ENCODE results near the gene CDK11B.

CDK11B gene

DNA sequence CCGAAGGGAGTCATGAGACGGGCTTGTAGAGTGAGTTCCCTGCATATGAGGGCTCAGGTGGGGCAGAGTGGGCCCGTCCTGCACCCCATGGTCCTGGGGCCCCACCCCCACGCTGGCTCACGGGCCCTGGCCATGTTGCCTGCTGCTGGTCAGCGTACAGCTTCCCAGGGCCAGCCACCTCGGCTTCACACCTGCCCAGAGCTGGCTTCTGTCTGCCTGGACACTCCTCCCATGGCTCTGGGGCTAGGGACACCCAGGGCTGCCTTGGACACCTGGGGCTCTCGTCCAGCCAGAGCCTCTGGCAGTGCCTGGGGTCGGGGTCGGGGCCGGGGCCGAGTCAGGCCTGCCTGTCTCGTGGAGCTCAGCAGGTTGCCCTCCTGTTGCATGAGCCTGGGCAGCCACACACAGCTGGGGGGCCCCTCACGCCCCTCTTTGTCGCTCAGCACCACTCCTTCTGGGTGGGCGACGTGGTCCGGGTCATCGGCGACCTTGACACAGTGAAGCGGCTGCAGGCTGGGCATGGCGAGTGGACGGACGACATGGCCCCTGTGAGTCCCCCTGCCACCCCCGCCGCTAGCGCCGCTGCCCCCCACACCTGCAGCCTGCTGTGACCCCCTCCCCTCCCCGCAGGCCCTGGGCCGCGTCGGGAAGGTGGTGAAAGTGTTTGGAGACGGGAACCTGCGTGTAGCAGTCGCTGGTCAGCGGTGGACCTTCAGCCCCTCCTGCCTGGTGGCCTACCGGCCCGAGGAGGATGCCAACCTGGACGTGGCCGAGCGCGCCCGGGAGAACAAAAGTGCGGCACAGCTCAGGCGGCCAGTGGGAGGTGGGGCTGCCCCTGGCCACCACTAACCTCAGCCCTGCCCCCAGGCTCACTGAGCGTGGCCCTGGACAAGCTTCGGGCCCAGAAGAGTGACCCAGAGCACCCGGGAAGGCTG lies 32.3 kb downstream of the CDK11B start:
- DNase-seq: no peak

DNA sequence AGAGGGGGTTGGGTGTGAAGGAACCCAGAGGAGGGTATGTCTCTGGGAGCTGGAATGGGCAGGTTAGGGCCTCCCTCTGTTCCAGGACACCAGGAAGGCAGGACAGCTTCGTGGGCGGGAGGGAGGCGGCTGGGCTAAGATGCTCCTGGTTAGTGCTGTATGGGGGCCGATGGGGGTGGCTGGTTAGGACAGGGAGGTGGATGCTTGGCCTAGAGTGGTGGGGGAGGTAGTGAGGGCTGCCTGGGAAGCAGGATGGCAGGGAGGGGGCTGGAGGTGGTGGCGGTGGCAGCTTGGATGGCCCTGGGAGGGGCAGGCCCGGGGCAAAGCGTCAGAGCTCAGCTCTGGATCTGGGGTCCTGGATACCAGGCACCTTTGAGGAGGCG lies 33.0 kb downstream of the CDK11B start:
- no peak for DNase-seq

DNA sequence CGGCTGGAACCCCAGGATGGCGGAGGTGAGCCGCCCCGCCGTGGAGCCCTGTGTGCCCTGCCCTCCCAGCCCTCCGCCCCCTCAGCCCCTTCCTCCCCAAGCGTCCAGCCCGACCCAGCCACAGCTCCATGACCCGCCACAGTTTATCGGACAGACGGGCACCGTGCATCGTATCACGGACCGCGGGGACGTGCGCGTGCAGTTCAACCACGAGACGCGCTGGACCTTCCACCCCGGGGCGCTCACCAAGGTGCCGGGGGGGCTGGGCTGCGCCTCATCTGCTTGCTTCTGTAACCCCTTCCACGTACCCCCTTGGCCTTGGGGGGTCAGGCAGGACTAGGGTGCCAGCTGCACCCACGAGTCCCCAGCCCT lies 33.4 kb downstream of the CDK11B start:
- no peak for DNase-seq

DNA sequence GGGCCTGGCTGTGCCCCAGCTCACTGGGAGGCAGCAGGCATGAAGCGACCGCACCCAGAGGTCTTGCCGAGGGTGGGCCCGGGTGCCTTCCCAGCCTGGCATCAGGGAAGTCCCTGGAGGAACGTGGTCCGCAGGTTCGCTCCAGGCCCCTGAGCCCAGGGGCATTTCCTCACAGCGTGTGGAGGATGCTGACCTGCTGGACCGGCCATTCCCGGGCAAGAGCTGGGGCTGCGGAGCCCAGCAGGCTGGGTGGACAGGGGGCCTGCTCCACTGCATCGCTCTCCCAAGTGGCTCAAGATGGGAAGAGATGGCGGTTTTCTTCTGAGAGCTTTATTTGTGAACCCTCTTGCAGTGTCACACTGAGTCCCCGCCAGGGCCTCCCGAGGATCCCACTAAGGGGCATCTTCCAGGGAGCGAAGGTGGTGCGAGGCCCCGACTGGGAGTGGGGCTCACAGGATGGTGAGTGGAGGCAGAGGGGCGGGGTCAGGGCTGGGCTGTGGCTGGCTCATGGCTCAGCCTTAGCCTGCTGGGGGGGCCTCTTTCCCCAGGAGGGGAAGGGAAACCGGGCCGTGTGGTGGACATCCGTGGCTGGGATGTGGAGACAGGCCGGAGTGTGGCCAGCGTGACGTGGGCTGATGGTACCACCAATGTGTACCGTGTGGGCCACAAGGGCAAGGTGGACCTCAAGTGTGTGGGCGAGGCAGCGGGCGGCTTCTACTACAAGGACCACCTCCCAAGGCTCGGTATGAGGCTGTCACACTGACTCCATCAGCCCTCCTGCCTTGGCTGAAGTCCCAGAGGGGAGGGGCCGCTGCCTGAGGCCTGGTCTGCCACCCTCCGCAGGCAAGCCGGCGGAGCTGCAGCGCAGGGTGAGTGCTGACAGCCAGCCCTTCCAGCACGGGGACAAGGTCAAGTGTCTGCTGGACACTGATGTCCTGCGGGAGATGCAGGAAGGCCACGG lies 34.1 kb downstream of the CDK11B start:
- no peak for DNase-seq

DNA sequence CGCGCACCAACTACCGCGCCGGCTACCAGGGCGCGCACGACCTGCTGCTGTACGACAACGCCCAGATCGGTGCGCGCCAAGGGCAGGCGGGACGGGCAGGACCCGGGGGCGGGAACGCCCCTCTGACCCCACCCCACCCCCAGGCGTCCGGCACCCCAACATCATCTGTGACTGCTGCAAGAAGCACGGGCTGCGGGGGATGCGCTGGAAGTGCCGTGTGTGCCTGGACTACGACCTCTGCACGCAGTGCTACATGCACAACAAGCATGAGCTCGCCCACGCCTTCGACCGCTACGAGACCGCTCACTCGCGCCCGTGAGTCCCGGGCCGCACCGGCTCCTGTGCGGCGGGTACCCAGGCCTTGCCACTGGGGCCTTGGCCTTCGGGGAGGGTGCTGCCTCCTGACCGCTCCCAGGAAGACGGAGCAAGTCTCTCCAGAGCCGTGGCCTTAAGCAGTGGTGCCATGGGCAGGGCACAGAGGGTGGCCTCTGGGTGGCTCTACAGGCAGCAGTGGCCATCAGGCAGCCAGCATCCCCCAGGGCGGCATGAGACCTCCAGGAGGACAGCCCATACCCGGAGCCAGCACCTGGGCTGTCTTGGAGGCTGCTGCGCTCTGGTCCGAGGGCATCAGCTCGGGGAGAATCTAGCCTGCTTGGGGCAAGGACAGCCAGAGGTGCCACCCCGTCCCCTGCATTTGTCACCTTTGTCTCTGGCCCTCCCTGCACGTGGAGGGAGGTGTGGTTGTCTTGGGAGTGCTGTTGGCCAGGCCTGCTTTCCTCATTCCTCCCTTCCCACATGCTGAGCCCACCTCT lies 35.0 kb downstream of the CDK11B start:
- DNase-seq: no peak

DNA sequence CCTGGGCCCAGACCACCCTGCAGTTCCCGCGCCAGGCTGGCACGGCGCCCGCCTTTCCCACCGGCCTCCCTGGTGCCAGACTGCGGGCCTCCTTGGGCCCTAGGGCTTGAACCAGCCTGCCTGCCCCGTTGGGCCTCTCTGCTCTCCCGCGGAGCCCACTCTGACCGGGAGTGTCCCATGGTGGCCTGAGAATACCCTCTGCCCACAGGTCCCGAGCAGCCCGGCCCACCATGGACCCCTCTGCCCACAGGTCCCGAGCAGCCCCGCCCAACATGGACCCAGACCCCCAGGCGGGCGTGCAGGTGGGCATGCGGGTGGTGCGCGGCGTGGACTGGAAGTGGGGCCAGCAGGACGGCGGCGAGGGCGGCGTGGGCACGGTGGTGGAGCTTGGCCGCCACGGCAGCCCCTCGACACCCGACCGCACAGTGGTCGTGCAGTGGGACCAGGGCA lies 35.6 kb downstream of the CDK11B start:
- no peak for DNase-seq

DNA sequence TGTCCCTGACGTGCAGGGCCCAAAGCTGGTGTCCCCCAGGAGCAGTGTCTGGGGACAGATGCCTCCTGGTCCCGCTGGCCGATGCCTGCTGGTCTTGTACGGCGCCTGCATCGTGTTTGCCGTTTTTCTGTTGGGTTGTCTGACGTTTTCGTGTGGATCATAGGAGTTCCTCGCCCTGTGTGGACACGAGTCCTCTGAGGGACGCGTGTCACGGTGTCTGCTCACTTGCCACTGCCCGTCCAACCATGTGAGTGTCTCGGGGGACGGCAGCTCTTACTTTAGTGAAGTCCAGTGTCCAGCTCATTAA lies 36.1 kb downstream of the CDK11B start:
- DNase-seq: no peak

DNA sequence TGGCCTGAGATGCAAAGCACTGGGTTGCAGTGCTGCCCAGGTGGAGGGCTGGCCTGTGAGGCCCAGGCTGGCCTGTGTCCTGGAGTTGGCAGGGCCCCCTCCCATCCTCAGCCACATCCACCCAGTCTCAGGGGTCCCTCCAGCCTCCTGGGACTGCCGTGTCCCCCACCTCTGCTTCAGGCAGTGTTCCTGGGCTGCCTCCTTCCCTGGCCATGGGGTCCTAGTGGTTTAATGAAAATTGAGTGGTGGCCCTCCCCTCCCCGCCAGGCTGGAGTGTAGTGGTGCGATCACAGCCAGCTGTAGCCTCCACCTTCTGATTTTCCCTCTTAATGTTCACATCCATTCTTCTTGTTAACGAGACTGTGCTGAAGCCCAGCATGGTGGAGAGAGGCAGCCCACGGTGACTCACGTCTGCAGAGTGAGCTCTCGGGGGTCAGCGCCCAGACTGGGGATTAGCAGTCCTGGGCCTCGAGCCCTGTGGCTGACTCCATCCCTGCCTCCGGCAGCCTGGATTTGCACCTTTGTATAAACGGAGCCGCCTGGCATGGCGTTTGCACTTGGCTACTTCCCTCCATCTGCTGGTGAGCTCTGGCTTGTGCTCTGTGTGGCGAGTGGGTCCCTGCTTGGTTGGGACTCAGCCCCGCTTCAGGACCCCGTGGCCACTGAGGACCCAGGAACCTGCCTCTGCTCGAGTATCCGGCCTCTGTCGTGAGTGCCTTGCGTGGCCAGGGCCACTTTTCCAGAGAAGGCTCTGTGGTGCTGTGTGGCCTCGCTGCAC lies 36.6 kb downstream of the CDK11B start:
- no peak for DNase-seq

DNA sequence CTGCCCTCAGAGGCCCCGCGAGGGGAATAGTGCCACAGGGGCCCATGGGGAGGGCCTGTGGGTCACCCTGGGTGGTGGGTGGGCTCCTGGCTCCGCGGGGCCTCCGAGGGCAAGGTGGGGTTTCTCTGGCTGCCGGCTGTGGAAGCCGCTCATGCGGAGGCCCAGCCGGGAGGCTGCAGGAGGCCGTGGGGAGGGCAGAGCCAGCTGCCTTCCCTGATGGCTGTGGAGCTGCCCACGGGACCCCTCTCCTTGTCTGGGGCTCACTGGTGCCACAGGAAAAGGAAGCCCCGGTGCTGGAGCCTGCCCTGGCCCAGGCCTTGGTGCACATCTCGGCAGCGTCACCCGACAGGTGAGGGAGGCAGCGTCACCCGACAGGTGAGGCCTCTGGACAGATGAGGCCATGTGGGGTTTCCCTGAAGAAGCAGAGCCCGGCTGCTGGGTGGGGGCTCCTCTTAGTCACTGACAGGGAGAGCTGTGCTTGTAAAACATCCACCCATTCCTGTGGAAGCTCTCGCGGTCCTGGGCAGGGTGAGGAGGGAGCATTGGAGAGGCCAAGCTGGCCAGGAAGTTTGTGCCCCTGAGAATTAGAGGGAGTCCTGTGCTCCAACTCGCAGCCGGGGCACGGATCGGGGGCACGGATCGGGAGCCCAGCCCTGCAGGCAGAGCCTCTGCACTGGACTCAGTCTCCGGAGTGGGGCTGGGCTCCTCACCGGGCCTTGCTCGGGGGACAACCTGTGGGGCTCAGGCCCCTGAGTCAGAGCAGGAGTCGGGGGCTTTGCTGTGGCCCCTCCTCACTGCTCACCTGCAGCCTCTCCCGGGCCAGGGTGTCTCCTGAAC lies 37.4 kb downstream of the CDK11B start:
- no peak for DNase-seq

DNA sequence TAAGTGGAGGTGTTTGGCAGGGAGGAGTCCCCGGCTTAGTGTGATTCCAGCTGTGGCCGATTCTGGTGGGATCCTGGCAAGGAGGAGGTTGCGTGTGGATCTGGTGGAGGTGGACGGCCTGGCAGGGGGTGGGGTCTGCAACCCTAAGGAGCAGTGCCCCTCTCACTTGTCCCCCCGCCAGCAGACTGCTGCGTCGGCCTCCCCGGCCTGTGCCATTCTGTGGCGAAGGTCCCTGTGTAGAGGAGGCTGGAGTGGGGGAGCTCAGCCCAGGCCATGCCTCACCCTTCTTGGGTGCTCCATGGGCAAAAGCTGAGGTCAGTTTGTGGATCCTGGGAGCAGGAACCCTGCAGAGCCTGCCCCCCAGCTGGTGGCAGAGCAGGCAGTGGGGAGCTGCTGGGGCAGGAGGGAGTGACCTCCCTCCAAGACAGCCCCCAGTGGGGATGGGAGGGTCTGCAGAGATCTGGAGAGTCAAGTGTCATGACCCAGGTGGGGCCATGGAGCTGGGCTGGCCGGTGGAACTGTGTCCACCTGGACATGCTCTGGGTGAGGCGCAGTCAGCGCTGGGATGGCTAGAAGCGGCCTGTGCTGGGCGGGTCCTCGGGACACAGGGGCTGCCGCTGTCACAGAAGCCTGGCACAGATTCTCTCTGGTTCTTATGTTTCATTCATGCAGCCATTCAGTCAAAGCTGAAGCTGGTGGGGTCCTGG lies 38.2 kb downstream of the CDK11B start:
- no peak for DNase-seq

DNA sequence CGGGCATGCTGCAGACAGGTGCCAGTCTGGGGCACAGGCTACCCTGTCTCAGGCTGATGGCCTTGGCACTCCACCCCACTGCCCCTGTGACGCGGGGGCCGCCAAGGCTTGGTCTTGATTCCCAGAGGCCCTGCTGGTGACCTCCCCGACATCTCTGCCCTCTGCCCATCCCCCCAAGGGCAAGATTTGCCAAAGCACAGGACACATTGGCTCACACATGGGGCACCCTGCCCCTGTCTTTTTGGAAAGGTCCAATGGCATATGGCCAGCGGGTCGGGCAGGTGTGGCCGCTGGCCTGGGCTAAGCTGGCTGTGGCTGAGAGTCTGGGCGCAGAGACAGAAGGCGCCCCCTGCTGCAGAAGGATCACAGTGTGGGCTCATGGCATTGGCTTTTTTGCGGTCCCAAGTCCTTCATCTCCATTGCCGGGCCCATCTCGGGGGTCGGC lies 38.9 kb downstream of the CDK11B start:
- no peak for DNase-seq

DNA sequence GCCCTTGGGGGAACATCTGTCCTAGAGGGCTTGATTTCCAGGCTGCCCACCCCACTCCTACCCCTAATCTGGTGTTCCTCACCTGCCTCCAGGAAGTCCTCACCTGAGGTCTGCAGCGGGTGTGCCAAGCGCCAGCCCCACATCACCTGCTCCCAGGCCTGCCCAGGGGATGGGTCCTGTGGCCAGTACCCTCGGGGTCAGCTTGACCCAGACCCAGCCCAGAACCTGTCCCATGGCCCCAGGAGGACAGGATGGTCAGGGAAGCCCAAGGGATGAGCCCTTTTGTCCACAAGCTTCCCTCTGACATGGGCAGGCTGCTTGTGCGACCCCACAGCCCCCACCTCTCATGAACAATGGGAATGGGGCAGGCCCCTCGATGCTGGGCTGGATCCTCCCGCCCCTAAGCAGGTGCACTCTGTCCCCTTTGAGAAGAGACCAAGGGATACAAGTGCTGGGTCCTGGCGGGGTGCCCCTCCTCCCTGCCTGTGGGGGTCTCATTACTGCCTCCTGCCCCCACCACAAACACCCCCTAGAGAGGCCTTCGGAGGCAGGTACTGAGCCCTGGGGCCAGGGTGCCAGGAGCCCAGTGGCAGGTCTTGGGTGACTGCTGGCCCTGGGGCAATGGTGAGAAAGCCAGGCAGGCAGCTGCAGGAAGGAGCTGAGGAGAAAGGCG lies 40.3 kb downstream of the CDK11B start:
- no peak for DNase-seq

DNA sequence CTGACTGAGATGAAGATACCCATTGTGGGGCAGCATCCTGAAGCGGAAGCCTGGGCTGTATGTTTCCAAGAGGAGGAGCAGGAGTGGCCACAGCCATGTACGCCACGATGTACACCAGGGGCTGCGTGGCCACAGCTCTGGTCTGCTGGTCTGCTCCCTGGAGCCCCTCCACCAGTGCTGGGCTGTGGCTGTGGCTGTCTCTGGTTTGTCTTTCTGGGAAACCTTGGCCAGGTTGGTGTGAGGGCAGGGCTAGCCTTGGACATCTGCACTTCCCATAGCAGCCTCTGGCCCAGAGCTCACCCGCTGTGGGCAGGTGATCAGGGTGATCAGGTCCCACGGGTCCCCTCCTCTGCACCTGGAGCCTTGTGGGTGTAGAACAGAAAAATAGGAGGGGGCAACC lies 40.9 kb downstream of the CDK11B start:
- DNase-seq: no peak

DNA sequence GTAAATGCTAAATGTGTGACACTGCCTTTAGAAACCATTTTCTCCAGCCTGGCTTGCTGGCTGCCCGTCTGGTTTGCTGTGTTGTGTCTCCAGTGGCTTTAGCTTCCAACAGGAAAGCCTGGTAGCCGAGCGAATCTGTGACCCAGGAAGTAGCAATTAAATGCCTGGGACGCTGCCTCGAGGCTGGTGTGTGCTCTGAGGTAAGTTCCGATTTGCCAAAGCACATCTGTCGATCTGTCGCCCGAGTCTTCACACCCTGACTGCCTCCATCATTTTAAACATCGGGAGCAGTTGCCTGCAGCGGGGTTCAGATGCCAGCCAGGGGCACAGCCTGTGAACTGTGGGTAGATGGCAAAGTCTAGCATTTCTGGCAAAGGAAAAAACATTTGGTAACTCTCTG lies 41.3 kb downstream of the CDK11B start:
- DNase-seq: no peak

DNA sequence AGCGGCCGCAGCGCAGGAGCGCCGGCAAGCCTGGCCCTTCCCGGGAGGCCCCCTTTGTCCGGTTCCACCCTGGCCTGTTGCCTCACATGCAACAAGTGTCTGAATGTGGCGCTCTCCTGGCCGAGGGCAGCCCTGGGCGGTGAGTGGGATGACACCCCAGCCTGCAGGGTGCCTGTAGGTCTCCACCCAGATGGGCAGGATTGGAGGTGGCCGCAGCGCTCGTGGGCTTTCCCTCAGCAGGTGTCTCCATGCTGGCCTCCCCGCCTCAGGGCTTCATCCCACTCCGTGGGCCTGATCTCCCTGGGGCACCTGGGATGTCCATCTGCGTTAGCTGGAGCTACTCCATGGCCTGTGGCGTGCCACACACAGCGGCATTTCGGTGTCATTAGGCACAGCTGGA lies 42.0 kb downstream of the CDK11B start:
- DNase-seq: no peak

DNA sequence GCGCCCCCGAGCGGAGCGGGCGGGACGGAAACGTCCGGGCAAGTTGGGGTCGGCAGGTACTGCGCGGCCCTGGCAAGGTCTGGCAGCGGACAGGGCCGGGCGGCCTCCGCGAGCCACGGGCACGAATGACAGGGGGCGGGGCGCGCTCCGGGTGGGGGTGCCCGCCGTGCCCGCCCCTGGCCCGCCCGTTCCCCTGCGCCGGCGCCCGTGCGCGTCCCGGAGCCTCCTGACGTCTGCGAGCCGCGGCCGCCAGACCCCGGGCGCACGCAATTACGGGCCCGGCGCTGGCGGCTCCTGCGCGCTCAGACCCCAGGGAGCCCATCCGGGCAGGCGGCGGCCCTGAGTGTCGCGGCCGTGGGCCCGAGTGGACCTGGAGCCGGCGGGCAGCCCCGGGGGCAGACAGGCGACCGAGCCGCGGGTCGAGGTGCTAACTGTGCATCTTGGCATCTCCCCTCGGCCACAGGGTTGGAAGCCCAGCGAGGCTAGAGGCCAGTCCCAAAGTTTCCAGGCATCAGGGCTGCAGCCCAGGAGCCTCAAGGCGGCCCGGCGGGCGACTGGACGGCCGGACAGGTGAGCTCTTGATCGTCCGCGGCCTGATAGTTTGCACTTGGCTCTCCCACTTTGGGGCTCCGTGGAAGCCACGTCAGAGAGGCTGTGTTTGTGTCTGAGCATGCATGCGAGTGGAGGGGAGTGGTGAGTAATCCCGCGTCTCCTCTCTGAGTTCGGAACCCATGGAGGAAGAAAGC lies 42.6 kb downstream of the CDK11B start:
- peak; percentile 52 for DNase-seq

DNA sequence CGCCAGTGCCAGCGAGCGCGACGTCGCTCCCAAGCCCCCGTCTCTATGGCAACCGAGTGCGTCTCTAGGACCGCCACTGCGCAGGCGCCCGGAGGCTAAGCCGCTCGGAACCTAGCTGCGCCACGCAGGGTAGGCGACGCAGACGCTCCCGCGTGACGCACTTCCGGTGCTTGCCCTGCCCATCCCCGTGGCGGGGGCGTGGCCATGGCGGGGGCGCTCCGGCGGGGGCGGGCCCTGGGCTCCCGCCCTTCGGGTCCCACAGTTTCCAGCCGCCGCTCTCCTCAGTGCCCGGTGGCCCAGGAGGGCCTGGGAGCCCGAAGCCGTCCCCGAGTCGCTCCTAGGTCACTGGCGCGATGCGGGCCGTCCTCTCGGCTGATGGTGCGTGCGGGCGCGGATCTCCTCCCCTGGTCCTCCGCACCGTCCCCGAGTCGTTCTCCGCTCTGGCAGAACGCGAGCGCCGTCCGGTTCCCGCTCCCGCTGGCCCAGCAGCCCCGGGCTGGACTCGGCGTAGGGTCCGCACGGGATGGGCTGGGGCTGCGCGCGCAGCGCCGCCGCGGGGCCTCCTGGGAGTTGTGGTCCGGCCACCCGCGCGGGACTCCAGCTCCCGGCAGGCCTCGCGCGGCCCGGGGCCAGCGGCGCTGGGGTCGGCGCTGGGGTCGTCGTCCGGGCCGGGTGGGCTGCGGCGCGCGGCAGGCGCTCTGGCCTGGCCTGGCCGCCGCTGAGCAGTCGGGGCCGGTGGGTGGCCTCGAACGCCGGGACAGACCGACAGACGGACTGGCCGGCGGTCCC lies 43.4 kb downstream of the CDK11B start, which contains the start of gene MIB2:
MIB2 (plus strand) TSS at position 245 of the 789 bp plus-strand sequence. CDS start 7,953 bp downstream, outside the sequence.
- peak; percentile 96 for DNase-seq

DNA sequence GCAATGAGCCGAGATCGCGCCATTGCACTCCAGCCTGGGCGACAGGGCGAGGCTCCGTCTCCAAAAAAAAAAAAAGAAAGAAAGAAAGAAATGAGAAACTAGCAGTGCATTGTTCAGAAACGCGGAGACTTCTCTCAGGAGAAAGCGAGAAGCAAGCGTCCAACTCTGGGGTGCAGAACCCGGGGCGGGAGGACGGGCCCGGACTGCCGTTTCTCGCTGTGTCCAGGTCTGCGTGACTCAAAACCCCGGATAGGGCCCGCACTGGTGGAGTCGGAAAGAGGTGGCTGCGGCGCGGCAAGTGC lies 43.9 kb downstream of the CDK11B start:
- no peak for DNase-seq

Data from stimulated activated CD4-positive, alpha-beta T cell treated with anti-CD3 and anti-CD28 coated beads, Interleukin-12 subunit alpha, Interleukin-12 subunit beta, amount 100 ng/mL, for 4 hours (primary cell).